Measurements from ENCODE around the gene RHBDD2. TPM values are rescaled to one million over a fixed set of nuclear protein-coding genes. Genes with fewer than 3 reads are reported as not detected.
"Not testable (repeated sequence)": the region's sequence is repeated elsewhere in the genome, so short reads cannot be mapped to it uniquely, and the experiment has no call there.

RHBDD2 gene
- total RNA-seq = 32.0 to 35.6 TPM (median 33.8 TPM) in 3 replicates
- long read RNA-seq, transcript RHBDD2-201 (4 exons, 1,802 nt) = major isoform, 75 of 107 reads
- long read RNA-seq, transcript RHBDD2-202 (5 exons, 1,878 nt) = minor isoform, 26 of 107 reads
- long read RNA-seq, partial matches to known transcripts = 0 of 107 reads
- long read RNA-seq, other reads (novel, unspliced or antisense) = 5 of 107 reads

DNA sequence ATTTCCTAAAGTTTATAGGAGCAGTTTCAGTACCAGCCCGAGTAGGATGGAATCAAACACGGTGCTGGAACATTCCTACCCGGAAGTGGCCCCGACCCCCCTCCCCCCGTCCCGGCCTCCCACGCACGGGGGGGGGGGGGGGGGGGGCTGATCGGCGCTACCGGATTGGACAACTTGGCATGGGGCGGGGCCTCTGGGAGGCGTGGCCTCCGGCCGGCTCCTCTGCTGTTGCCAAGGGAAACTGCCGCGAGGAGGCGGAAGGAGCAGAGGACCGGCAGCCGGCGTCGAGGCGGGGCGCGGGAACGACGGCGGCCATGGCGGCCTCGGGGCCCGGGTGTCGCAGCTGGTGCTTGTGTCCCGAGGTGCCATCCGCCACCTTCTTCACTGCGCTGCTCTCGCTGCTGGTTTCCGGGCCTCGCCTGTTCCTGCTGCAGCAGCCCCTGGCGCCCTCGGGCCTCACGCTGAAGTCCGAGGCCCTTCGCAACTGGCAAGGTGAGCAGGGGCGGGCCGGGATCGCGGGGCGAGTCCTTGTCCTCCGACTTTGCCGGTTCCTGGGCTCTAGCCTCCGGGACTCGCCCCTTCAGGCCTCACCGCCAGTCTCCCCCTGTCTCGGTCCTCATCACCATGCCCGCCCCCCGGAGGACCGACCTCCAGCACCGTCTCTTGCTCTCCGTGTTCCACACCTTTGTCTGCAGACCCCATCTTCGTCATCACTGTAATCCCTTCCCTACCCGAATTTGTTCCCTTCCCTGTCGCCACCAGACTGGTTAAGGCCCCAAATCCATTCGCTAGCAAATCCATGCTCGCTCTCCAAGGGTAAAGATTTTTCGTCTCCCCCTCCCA lies at the start of gene RHBDD2:
TSS of gene RHBDD2 (plus strand) at position 266 of the 843 bp plus-strand sequence. CDS start at position 315, 49 bp downstream.
- Mint-ChIP-seq H3K27me3 (ENCODE audit: low read depth) (no peaks in the 10 kb centered on the region), H3K4me1 (ENCODE audit: low read depth) (peaks cover 27% of the 10 kb centered on the region), H3K36me3 (ENCODE audit: low read depth) (peaks cover 13% of the 10 kb centered on the region), H3K4me3 (ENCODE audit: unreplicated experiment) (peak within 1 kb of the TSS; percentile 95), H3K9me3 (ENCODE audit: low read depth) (no peaks in the 10 kb centered on the region), H3K27ac (ENCODE audit: unreplicated experiment) (peak within 1 kb of the TSS; percentile 82)
- DNase-seq (ENCODE audit: low spot score) = no peak
- TF ChIP-seq, protein P1, sequence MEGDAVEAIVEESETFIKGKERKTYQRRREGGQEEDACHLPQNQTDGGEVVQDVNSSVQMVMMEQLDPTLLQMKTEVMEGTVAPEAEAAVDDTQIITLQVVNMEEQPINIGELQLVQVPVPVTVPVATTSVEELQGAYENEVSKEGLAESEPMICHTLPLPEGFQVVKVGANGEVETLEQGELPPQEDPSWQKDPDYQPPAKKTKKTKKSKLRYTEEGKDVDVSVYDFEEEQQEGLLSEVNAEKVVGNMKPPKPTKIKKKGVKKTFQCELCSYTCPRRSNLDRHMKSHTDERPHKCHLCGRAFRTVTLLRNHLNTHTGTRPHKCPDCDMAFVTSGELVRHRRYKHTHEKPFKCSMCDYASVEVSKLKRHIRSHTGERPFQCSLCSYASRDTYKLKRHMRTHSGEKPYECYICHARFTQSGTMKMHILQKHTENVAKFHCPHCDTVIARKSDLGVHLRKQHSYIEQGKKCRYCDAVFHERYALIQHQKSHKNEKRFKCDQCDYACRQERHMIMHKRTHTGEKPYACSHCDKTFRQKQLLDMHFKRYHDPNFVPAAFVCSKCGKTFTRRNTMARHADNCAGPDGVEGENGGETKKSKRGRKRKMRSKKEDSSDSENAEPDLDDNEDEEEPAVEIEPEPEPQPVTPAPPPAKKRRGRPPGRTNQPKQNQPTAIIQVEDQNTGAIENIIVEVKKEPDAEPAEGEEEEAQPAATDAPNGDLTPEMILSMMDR (IDR thresholded peaks at IDR 0.05) = peak; percentile 56

DNA sequence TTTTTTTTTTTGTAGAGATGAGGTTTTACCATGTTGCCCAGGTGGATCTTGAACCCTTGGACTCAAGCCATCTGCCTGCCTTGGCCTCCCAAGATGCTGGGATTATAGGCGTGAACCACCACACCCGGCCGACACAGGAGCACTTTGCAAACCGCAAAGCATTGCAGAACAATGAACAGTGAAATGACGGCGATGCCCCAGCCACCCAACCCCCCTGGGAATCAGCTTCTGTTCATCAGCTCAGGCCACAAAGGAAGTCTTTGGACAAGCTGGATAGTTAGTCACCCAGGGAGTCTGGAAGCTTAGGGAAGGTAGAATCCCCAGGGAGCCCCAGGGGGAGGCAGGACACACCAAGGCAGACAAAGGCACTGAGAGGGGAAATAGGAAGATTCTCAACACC lies 49.2 kb upstream of the RHBDD2 start:
- not testable (repeated sequence) for H3K9me3 Mint-ChIP-seq (ENCODE audit: low read depth); H3K36me3 Mint-ChIP-seq (ENCODE audit: low read depth); H3K4me3 Mint-ChIP-seq (ENCODE audit: unreplicated experiment); DNase-seq (ENCODE audit: low spot score); H3K4me1 Mint-ChIP-seq (ENCODE audit: low read depth); H3K27ac Mint-ChIP-seq (ENCODE audit: unreplicated experiment)
- H3K27me3 Mint-ChIP-seq (ENCODE audit: low read depth) = peaks cover 19% of the 10 kb centered on the region

GRCh38 chr7:75830978-75831377 lies 47.9 kb upstream of the RHBDD2 start:
- H3K9me3 Mint-ChIP-seq (ENCODE audit: low read depth) = no peaks in the 10 kb centered on the region
- no peak for DNase-seq (ENCODE audit: low spot score)
- no peaks in the 10 kb centered on the region for H3K4me1 Mint-ChIP-seq (ENCODE audit: low read depth)
- no peak overlapping the region for H3K4me3 Mint-ChIP-seq (ENCODE audit: unreplicated experiment)
- H3K27me3 Mint-ChIP-seq (ENCODE audit: low read depth) = peaks cover 20% of the 10 kb centered on the region
- no peaks in the 10 kb centered on the region for H3K36me3 Mint-ChIP-seq (ENCODE audit: low read depth)
- TF ChIP-seq, protein P1 (IDR thresholded peaks at IDR 0.05) = no peak
- H3K27ac Mint-ChIP-seq (ENCODE audit: unreplicated experiment) = no peak overlapping the region

DNA sequence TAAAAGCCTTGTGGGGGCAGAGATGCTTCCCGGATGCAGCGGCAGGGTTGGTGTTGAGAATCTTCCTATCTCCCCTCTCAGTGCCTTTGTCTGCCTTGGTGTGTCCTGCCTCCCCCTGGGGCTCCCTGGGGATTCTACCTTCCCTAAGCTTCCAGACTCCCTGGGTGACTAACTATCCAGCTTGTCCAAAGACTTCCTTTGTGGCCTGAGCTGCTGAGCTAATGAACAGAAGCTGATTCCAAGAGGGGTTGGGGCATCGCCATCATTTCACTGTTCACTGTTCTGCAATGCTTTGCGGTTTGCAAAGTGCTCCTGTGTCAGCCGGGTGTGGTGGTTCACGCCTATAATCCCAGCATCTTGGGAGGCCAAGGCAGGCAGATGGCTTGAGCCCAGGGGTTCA lies 45.2 kb upstream of the RHBDD2 start:
- H3K36me3 Mint-ChIP-seq (ENCODE audit: low read depth); H3K9me3 Mint-ChIP-seq (ENCODE audit: low read depth); H3K4me3 Mint-ChIP-seq (ENCODE audit: unreplicated experiment); DNase-seq (ENCODE audit: low spot score); H3K27ac Mint-ChIP-seq (ENCODE audit: unreplicated experiment); H3K4me1 Mint-ChIP-seq (ENCODE audit: low read depth): not testable (repeated sequence)
- peaks cover 18% of the 10 kb centered on the region for H3K27me3 Mint-ChIP-seq (ENCODE audit: low read depth)

DNA sequence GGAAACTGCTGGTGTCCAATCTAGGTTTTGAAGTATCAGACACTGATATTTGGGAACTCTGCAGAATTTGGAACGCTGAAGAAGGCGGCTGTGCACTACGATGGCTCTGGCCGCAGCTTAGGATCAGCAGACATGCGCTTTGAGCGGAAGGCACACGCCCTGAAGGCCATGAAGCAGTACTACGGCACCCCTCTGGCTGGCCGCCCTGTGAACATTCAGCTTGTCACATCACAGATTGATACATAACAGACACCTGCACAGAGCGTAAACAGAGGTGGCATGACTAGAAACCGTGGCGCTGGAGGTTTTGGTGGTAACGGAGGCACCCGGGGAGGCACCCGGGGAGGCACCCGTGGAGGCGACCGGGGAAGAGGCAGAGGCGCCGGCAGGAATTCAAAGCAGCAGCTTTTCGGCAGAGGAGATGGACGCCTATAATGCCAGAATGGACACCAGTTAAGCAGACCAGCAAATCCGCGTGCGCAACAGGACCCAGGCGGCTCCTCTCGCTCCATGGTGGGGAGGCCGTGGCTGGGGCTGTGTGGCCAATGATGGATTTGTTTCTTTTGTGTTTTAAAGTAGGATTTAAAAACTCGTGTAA lies 43.0 kb upstream of the RHBDD2 start:
- DNase-seq (ENCODE audit: low spot score) = no peak
- TF ChIP-seq, protein P1 (IDR thresholded peaks at IDR 0.05) = no peak
- H3K9me3 Mint-ChIP-seq (ENCODE audit: low read depth) = no peaks in the 10 kb centered on the region
- H3K4me3 Mint-ChIP-seq (ENCODE audit: unreplicated experiment) = no peak overlapping the region
- H3K4me1 Mint-ChIP-seq (ENCODE audit: low read depth) = no peaks in the 10 kb centered on the region
- no peak overlapping the region for H3K27ac Mint-ChIP-seq (ENCODE audit: unreplicated experiment)
- H3K36me3 Mint-ChIP-seq (ENCODE audit: low read depth) = no peaks in the 10 kb centered on the region
- peaks cover 16% of the 10 kb centered on the region for H3K27me3 Mint-ChIP-seq (ENCODE audit: low read depth)

- TF ChIP-seq, protein P1 (IDR thresholded peaks at IDR 0.05) = no peak
- no peak for DNase-seq (ENCODE audit: low spot score)
- Mint-ChIP-seq H3K4me1 (ENCODE audit: low read depth) (no peaks in the 10 kb centered on the region), H3K9me3 (ENCODE audit: low read depth) (no peaks in the 10 kb centered on the region), H3K36me3 (ENCODE audit: low read depth) (no peaks in the 10 kb centered on the region), H3K4me3 (ENCODE audit: unreplicated experiment) (no peak overlapping the region), H3K27me3 (ENCODE audit: low read depth) (peaks cover 16% of the 10 kb centered on the region), H3K27ac (ENCODE audit: unreplicated experiment) (no peak overlapping the region)
Observed at GRCh38 chr7:75836798-75837197, 42.0 kb upstream of the RHBDD2 start.

- H3K36me3 Mint-ChIP-seq (ENCODE audit: low read depth); H3K27ac Mint-ChIP-seq (ENCODE audit: unreplicated experiment); H3K9me3 Mint-ChIP-seq (ENCODE audit: low read depth); H3K4me1 Mint-ChIP-seq (ENCODE audit: low read depth); DNase-seq (ENCODE audit: low spot score); H3K27me3 Mint-ChIP-seq (ENCODE audit: low read depth); H3K4me3 Mint-ChIP-seq (ENCODE audit: unreplicated experiment): not testable (repeated sequence)
Observed at GRCh38 chr7:75838281-75838930, 40.4 kb upstream of the RHBDD2 start.
